Epidermal melanocyte (primary cell): ENCODE measurements around the gene CYYR1.

Experiments
- DNase-seq: peaks from one replicate; pipeline ENCODE4 v3.0.0; 2011; ENCODE audit warnings: low spot score; ENCODE audit not compliant: insufficient read length

Gene CYYR1

DNA sequence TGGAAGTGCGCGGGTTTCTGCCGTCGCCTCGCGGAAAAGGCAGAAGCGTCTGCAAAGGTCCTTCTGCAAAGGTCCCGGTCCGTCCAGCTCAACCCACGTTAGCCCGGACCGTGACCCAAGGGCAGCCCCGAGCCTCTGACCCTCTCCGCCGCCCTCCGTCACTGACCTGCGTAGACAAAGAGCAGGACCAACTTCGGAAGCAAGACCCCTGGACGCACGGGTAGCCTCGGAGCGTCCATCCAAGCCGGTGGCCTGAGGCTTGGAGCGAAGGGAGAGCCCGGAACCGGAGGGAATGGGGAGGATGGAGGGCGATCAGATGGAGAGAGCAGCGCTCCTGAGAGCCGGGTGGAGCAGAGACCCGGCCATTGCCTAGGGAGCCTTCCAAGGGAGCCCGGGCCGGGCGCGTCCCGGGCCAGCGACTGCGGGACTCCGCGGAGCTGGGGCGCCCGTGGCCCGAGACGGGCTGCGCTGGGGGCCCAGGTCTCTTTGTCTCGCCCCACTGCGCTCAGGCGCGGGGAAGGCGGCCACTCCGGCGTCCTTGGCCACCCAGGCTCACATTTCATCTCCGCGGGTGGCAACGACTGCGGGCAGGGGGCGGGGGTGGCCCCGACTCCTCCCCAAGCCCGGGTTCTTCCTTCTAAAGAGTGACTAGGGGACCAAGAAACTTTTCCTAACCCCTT is at the start of gene CYYR1:
Gene CYYR1 (minus strand): TSS at position 585 of the 680 bp plus-strand sequence. CDS start 346 bp downstream, at position 239.
- no peak for DNase-seq

DNA sequence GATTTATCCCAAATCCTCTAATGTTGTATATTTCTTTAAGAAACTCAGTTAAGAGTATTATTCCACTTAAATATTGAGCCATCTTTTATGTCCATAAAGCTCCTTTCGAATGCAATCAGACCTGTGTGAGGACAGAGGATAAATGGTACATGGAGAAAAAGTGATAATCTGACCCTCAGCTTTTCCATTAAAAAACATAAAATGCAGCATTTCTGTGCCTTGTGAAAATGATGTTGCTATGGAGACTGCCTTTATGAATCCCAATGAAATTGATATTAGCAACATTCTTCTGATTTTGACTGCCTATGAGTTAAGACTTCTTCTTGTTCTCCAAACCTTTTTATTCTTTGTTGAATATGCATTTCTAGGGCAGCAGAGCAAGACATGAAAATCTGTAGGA is 44.1 kb upstream of the CYYR1 start:
- no peak for DNase-seq

DNA sequence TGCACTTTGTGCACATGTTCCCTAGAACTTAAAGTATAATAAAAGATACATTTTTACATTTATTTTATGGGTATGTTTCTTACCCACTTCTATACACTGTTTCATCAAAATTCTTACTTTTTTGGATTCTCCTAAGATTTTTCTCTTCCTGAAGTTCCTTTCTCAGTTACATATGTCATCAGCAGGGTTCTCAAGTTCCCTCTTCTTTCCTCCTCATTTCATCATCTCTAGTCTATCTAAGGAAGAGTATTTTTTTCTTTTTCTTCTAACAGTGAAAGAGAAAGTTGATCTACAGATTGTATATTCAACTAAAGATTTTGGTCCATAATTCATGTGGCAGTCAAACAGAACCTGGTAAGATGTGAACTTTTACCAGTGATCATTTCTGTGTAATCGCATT is 41.2 kb upstream of the CYYR1 start:
- no peak for DNase-seq

DNA sequence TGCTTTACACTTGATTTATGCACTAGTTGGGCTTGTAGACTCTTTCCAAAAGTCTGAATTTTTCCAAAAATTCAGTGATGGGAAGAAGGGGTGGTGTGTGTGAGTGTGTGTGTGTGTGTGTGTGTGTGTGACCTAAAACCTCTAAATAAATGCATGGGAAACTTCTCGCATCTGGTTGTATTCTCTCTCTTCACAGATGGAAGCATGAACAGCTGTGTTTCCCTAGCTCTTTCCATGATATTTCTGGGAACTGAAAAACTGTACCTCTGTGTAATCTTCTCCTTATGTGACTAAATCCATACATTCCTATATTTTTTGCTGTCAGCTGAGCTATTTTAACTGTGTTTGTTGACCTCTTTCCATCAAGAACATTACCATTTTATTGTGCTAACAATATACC is 26.2 kb upstream of the CYYR1 start:
- DNase-seq: no peak

DNA sequence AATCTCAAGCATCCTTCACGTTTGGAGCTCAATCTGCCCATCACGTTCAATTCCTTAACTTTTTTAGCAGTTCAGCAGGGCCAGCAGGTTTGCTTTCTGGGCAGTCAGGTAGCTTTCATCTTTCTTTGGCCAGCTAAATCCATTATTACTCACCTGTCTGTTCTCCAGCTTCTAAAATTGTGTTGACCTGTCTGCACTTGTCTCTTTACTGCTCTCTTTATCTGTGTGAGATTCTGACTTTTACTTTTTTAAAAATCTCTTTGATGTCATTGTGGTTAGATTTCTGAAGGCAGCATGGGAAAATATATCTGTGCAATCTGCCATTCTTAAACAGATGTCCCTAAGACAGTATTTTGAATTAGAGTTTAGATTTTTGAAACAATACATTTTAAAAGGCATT is 24.9 kb upstream of the CYYR1 start:
- DNase-seq: no peak

DNA sequence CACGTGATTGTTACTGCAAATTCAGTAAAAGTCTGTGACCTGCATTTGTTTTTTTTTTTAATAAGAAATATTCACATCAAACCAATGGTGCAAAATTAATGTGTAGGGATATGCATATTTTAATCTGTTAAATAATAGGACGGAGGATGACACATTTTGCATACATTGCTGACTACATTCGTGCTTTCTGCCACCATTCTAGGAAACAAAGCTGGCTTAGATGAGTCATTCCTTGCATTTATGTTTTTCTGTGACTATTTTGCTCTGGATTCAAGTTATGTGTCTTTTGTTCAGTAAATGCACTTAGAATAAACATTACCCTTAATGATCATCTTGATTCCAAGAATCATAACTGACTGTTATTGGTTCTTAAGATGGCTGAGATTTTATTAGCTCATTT is 23.9 kb upstream of the CYYR1 start:
- no peak for DNase-seq

DNA sequence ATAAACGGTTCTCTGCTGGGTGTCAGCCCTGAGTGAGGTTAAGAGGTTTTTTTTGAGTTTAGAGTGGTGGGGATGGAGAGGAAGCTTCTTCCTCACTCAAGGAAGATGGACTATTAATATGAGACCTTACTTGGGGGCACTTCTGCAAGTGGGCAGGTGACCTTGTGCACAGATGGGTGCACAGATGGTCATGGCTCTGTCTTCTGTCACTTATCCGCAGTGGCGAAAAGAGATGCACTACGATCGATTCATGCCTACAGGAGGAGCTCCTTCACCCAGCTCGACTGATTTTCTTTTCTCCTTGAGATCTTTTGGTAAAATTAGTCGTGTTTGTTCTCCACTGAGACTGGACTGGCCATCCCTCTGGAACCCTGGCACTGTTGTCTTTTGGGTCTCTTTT is 22.9 kb upstream of the CYYR1 start:
- DNase-seq: no peak

DNA sequence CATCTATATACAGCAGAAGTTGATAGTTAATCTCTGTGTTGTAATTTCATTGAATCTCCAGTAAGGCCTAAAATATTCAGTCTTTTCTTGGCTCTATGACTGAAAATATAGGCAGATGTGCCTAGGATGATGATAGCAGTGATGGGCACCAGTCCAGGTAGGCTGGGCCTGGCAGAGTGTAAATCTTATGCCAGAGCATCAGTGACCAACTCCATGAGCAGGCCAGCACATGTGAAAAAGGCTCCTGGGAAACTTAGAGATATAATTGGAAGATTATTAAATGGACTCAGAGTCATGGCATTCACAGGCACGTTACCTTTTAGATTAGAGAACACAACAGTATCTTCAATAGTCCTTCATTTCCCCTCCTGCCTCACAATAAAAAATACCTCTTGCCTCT is 20.7 kb upstream of the CYYR1 start:
- no peak for DNase-seq

DNA sequence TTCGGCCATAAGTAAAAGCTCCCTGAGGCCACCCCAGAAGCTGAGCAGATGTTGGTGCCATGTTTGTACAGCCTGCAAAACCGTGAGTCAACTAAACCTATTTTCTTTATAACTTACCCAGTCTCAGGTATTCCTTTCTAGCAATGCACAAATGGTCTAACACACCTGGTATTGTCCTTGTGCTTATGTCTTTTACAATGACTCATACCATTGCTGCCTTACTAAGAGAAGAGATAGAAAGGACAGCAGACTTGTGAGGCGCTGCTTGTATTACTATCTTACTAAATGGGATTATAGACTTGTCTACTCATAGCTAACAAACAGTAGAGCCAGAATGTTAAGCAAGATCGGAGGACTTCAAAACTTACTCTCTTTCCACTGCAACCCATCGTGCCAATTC is 18.5 kb upstream of the CYYR1 start:
- DNase-seq: no peak

DNA sequence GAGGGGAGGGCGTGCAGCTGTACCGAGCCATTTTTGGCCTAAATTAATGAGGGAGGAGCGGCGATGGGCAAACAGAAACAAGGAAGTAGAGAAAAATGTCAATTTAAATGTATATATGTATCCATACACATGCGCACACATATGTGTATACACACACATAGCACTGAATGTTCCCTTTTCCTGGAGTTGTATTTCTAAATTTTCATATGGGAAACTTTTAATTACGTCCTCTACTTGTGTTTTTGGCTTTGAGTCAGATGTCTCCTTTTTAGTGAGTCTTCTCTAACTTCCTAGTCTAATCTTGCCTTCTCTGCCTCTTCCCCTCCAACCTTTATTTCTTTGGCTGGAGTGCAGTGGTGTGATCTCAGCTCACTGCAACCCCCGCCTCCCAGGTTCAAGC is 15.4 kb upstream of the CYYR1 start:
- DNase-seq: no peak

DNA sequence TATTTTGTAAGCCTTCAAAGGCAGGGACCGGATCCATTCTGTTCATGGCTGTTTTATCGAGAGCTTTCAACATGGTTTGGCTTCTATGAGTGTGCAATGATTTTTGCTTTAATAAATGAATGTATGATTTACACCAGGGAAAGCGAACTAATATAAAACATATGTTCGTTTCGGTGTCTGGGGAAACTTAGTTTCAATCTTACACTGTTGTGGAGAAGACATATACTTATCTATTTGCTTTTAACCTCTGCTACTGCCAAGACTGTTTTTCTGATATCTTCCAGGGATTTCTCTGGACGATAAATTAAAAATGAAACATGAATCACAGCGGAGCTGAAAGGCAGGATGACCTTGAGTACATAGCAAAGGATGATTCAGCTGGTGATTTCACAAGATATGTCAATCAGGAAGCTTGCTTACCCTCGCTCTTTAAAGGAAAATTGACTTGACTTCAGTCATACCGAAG is 14.7 kb upstream of the CYYR1 start:
- no peak for DNase-seq

DNA sequence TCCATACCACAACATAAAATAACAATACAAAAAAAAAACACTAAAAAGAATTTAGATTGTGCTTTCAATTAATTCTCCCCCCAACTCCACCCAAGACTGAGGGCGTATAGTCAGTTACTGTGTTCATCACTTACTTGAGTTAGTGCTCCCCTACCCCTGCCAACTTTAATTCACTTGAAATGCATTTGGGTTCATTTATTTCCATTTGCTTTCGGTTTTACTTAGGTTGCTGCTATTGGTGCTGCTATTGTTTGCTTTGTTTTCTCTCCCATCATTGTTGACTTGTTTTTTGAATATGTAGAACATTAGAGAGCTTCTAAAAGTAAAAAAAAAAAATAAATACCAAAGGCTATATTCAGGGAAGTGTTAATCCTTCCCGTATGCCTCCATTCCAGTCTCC is 10.7 kb upstream of the CYYR1 start:
- DNase-seq: no peak

DNA sequence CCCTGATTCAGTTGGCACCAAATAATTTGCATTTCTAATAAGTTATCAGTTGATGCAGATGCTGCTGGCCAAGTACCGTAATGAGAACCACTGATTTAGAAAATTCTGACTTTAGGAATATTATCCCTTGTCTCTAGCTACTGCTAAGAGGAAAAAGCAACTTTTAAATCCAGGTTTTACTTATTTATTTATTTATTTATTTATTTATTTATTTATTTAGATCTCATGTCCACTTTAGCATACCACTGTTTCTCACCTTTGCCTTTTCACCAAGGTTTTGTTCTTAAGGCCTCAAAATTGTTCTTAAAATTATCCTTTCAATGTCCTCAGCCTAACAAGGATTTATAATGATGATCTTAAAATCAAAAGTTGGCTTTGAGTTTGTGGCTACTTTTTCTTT is 8.7 kb upstream of the CYYR1 start:
- no peak for DNase-seq

DNA sequence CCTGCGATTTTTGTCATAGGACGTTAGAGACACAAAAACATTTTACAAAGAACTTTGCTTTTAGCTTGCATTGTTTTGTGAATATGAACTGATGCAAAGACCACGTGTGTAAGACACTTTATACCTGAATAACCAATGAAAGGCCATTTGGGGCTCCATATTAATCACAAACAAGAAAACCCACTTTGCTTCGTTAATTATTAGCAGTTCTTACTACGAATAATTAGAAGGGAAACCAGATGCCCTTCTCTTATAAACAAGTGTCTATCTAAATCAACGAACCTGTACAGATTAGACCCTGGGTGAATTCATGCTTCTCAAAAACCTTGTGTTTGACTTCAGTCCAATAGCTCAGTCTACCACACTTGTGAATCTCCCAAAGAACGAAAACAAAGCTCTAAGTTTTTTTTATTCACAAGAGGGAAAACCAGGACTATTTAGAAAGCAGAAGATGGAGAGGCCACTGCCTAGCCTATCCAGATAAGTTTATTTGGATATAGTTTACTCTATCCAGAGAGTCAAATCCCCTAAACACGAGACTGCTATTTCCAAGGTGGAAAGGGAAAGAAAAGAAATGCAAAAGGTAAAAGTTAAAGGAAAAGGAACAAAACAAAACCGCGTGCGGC is 897 bp downstream of the CYYR1 start:
- DNase-seq: no peak

DNA sequence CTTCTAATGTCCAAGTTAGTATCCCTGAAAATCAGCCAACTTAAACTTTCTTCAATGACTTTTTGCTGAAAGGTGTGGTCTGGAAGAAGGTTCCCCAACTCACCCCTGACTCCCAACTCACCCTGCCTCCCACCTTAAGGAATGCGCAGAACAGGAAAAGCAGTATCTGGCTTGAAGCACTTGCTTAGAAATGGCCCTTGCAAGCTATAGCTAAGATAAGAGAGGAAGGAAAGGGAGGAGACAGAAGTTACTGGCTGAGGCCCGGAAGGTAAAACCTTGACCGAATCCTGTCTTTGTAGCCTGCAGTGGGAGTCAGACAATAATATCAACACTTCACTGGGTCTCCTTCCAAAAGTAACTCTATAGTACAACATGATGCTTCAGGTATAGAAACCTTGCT is 2.9 kb downstream of the CYYR1 start:
- no peak for DNase-seq

DNA sequence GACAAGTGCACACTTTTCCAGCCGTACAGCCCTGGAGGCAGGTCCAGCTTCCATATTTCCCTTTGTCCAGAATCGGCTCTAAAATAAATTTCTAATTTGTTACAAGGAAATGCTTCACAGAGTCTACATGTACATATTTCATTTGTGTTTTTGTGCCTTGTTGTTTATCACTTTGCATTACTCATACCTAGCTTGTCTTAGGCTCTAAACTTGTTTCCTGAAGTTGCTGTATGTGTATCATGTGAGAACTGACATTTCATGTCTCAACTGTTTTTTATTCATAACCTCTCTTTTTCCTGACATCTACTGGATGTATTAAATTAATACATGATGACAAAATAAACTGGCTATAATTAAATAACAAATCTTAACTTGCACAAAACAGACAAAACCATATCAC is 7.5 kb downstream of the CYYR1 start:
- no peak for DNase-seq

DNA sequence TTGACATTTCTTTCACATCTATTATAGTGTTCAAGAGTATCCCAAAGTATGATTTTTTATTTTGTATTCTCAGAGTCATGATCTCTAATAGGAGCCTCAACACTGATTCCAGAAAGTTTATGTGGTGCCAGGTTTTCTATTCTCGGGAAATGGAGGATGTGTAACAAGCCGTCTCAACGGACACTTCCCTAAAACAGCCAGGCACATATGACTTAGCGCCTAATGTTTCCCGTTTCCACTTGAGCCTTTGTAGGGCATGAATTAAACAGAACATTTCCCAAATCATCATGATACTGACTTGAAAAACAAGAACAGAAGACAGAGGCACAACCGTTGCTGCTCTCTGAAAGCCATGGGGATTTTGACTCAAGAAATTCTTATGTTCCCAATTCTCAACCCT is 8.0 kb downstream of the CYYR1 start:
- no peak for DNase-seq

DNA sequence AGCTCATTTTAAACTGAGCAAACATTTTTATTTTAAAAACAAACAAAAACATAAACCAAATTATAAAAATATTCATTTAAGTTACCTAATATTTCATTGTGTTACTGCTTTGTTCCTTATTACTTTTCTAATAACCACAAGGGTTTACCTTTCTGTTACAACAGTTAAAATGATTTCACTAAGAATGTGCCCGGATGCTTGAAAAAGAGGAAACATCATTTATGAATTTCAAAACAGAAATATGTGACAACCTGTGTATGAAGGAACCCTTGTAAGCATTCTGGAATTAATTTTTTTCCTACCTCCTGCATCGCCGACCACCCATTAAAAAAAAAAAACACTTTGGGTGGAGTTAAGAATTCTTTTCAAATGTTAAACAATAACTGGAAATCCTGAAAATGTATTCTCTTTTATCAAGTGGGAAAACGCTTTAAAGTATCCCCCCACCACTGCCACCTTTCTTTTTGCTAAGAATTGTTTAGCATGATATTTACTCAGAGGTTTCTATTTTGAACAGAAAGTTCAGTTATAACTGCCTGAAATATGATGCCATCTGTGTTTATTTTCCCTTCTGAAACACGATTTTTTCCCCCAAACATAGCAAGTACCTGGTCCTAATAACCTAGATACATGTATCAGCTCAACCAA is 9.1 kb downstream of the CYYR1 start:
- no peak for DNase-seq

DNA sequence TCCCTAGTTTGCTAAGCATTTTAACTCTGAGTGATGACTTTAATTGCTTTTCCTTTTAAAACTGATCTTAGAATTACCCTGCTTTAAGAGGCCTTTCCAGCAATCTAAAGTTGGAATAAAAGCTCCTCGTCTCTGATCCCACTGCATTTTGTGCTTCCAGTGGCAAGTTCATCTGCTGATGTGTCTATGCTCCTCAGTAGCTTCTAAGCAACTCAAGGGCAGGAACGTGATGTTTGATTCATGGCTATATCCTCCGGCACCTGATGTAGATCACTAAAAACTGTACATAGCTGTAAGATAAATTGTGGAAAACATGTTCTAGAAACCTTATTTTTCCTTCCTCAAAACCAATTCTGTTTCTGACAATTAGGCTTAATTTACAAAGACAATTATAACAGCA is 12.5 kb downstream of the CYYR1 start:
- no peak for DNase-seq

DNA sequence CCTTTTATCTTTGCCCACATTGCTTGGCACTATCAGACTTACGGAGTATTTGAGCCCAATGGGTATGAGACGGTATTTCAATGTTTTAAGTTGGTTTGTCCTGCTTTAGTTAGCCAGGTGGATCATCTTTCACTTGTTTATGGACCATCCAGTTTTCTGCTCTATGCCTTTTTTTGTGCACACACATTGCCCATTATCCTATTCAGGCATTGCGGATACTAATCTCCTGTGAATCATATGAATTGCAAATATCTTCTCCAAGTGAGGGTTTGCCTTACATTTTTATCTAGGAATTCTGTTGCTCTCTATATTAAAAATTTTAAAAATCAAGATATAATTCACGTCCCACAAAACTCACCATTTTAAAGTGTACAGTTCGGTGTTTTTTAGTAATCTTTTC is 14.0 kb downstream of the CYYR1 start:
- DNase-seq: no peak

DNA sequence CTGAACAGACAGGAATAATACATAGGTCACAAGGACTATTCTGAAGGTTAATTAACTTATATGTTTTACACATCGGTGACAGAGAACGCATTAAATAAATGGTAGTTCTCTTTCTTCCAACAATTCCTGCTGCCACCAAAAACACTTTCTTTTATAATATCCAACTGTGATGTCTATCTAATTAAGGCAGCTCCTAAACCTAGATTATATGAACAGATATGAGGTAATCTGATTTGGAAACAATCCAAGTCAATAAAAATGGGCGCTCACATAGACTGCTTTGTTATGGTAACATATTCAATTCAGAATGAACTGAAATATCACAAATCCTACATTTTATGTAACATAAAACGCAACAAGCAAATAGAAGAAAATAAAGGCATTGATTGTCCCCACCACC is 16.0 kb downstream of the CYYR1 start:
- DNase-seq: no peak

DNA sequence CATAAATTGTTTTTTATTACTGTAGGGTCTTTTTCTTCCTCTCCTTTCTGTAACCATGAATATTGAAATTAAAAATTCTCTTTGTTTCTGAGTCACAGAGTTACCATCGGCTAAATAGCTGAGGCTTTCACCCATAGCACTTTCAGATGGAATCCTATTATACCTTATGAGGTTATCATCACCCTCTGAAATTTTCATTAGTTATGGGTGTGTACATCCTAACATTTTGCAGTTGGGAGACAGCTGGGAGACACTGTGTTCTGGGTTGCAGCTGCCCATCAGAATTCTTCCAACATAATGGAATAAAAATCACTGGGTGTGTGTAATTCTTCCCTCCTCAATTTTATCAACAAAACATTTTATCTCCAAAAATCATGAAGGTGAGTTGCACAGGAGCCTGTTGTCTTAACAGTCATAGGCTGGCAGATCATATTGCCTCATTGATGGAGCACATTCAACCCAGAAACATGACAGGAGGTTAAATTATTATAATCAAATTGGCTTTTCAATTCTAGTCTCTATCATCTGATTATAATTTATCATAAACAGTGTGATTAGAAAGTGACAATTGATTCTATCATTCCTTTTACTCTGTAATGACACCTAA is 17.4 kb downstream of the CYYR1 start:
- no peak for DNase-seq

DNA sequence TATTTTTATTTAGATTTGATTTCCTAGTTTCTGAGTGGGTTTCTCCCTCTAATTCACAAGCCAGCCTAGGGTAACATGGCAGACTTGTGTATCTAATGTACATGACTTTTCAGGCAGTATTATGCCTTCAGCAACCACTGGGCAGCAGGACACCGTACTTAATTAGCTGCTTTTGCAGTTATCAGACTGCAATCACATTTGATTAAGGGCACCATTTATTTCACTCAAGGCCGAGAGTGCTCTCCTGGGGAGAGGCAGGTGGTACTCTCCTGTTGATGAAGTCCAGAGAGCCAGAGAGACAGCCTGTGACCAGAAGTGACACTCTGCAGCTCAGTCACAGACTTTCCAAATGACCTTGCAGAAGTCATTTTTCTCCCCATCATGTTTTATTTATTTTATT is 18.7 kb downstream of the CYYR1 start:
- no peak for DNase-seq
